Dermis blood vessel endothelial cell (primary cell): Measurements from ENCODE around the gene MYO5B. TPM values are rescaled to one million over a fixed set of nuclear protein-coding genes. Genes with fewer than 3 reads are reported as not detected.

Source experiments
- DNase-seq: peaks from one replicate; pipeline ENCODE4 v3.0.0; 2010
- total RNA-seq: library from RNA; depleted of rRNA; stranded (reverse); fragments of >200 nt; gene quantifications from 2 replicates; pipeline ENCODE4 v1.2.3, GENCODE V29; 2014

Gene MYO5B
- total RNA-seq, 1 donor from 2014 or later, result 0.85 TPM

DNA sequence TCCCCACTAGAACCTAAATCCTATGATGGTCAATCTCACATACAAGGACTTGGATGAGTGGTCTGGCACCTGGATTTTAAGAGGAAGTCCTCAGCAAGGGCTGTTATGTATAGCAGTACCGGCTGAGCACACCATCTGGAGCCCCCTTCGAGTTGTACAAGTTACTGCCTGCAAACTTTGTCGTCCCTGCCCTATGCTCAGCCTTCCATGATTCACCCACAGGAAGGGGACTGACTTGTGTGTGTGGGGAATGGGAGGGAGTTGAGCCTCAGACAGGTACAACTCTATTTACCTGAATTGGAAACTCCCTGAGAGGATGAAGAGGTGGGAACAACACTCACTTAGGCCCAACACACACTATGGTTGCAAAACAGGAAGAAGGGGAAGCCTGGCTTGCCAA, 186.6 kb downstream of the MYO5B start:
- DNase-seq, result no peak

DNA sequence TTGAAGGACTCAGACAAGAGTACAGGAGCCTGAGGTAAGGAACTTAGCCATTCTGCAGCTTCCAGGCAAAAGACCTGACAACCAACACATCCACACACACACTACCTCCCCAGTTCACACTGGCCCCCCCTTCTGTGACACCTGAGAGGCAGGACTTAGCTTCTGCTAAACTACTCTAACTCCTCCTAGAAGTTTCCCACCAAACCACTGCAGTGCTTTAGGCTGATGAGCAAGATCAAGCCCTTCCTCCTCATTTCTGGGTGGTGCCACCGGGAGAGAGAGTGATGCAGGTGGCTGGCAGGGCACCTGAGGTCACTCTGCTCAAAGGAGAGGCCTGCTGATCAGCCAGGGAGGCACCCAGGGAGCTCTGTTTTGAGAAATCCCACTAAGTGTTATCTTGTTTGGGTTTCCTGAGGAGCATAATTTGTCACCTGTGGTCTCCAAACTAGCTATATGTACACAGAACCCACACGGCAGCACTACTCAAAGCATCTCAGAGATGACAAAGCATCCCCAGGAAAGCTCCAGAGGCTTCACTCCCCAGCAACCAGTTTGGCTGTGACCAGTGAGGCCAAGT, 188.4 kb downstream of the MYO5B start:
- no peak for DNase-seq

DNA sequence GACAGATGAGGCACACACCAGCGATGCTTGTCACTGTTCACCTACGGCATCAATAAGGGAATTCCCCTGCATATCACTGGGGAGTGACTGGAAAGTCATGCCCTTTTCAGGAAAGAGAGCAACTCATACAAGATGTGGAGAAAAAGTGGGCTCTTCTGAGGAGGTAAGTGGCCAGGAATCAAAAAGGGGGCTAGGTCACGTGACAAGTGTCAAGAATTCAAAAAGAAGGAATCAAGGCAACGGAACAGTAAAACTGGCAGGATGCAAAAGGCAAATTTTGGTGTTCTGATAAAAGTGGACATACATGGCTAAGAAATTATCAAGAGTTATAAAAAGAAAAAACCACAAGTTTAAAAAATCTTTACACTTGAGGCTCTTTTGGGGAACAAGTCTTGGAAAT, 190.9 kb downstream of the MYO5B start:
- no peak for DNase-seq

DNA sequence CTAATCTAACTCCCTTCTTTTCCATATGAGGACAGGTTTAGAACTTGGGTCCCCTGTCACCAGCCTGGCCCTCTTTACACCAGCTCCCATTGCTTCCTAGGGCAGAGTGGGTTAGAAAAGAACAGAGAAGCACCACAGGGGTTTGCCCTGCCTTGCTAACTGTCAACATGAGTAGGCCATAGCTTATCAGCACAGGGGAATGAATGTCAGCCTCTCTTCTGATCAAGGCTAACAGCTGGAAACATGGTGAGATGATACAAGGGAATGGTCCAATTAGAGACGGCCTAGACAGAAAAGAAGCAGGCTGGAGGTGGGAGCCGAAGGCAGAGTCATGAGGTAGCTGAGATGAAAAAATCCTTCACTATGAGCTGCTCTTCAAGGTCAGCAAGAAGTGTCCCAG, 192.2 kb downstream of the MYO5B start:
- no peak for DNase-seq

DNA sequence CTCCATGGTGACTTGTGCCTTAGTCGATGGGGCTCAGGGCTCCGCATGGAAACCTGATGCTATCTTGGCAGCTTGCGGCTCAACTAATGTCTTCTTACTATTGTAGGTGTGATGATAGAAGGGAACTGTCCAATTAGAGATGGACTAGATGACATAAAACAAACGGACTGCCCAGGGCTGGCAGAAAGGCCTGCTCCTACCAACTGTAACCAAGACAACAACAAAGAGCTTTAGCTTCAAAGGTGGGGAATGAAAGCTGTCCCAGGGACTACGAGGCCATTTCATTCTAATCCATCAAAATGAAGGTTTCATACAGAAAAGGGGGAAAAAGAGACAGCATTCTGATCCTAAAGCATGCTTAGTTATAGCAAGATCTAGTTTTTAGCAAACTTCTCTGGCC, 194.7 kb downstream of the MYO5B start:
- no peak for DNase-seq

DNA sequence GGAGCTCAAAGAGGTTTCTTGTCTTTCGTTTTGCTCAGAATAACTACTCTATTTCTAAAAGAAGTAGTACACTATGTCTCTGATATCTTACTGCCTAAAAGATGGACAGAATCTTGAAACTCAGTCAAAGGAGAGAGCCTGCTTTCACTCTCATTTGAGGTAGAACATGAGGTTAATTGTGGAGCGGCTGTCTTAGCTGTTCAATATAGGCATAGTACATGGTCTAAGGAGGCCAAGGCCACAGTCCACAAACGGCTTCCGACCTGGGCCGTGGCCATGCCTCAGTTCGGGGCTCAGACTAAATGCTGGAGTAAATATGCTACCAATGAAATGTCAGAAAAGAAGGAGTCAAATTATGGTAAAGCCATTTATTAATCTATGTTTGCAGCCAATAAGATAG, 195.8 kb downstream of the MYO5B start:
- DNase-seq, result no peak

DNA sequence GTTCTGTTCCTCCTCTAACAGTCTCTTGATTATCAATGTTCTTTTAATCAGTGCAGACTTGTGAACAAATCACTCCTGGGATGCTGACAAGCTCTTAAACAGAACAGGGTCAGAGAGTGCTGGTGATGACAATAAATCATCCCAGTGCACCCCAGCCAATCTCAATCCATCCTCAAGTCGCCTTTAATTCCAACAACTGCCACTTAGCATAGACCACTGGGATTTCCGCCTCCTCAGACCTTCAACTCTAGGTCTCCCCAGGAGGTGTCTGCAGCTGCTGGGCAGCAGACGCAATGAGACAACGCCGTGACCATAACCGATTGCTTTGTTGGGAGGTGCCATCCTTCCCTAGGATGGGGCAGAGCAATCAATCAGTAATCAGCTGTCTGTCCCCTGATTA, 197.4 kb downstream of the MYO5B start:
- DNase-seq, result no peak

DNA sequence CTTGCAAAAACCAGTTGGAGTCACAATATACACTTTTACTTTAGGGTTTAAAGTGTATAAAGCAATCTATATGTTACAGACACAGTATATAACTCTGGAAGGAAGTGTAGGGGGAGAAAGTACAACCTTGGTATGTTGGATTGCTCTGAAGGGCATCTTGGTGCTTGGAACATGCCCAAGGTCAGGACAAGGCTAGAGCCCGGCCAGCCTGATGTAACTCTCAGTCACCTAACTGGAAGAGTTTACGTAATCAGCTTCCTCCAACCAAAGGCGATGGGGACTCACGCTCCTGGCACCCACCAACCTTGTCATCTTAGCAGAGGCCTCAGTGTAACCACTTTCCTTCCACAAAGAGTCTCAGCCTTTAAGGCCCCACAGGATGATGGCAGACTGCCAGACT, 200.5 kb downstream of the MYO5B start:
- no peak for DNase-seq

DNA sequence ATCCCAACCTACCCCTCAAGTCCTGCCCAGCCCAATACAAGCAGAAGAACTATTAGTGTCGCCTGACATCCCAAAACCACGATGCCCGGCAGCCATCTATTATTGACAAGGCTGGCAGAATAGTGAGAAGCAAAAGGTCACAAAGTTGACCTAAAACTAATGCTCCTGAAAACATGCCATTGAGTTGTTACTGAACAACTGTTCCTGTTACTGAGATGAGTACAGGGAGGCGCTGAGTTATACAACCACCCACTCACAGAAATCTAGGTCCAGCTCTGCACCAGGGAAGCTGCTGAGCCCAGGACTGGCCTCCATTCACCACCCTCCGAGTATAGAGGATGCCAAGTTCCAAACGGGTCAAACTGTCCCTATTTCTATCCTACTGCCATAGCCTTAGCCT, 201.6 kb downstream of the MYO5B start:
- no peak for DNase-seq

DNA sequence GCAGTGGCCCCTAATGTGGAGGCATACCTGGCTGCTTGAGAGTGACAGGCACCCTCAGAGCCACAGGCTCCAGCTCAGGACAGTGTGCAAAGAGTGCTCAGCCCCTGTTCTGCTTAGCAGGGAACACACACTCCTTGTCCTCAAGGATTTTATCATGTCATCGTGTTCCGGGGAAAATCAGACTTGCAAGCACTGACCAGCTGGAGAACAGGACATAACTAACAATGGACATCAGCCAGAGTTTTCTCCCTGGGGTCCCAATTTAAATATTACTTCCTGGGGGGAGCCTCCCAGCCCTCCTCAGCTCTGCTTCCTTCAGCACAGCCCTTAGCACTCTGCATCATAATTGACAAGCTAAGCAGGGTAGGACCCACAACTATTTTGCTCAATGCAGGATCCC, 206.2 kb downstream of the MYO5B start:
- no peak for DNase-seq

DNA sequence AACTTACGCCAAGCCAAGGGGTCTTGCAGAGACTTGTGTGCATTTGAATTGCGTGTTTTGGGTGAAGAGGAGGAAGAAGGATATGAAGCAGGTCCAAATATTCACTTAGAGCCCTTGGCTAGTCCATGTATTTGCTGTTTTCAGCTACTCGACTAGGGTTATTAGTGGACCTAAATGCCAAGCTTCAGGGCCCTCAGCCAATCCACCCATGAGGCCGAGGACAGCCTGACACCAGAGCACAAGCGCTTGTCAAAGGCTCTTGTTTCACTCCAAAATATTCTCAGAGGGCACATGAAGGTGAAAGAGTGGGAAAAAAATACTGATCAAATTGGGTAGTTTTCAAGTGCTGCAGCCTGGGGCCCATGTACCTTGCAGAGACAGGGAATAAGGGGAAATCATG, 206.8 kb downstream of the MYO5B start:
- no peak for DNase-seq

DNA sequence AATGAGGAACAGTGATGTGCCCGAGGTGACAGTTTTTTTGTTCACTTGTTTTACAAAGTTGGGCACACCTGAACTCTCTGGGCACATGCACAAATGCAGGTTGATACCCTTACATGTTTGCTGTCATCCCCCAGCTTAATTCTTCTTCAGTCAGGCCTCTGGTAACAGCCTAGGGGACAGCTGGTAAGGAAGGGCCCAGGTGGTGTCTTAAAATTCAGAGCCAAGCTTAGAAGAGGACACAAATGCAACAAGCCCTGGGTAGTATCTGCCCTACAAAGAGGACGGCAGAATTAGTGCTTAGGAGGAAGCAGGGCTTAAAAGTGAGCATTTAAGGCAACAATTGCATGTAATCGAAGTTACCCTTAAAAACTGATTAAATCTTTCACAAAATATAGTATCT, 209.7 kb downstream of the MYO5B start:
- no peak for DNase-seq

DNA sequence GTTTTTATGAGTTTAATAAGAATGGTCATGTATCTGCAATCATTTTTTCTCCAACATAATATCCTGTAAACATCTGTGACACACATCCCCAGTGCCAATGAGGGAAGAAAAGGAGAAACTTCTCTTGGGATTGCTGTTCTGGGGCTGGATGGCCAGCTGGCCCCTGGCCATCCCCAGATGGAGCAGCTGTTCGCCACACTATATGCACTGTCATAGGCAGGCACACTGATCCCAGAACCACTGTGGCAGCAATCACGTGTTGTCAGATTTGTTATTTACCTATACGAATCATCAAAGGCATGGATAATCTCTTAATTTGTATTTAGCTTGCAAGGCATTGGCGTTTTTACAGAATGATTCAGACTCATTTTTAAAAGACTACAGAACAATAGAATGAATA, 214.1 kb downstream of the MYO5B start:
- no peak for DNase-seq

DNA sequence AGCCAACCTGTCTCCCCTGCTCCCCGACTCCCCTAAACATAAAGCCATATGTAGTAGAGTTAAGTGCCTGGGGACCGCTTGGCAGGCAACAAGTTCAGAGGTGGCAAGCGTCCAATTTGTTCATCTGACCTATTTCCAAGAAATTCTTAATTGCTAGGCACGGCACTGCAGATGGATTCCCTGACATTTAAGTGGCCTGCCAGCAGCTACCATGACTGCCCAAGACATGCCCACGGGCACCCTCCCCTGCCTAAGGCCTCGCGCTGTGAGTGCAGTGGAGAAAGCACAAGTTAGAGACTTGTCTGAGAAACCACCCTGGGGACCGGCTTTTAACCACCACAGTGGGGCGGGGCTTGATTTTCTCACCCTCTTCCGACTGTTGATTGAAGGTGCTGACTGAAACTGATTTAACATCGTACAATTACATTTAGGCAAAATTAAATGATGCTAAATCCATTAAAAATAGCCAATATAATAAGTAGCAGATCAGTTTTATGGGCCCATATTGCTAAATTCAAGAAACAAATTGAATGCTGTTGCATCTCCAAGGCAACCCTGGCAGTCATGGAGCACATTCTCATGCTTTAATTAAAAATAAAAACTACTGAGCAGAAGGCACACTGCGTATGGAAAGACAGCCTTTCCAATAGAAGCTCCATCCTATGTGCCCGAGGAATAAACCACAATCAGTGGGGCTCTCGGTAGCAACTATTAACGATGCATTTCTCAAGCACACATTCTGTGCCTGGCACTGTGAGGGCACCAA, 218.0 kb downstream of the MYO5B start:
- DNase-seq, result no peak

DNA sequence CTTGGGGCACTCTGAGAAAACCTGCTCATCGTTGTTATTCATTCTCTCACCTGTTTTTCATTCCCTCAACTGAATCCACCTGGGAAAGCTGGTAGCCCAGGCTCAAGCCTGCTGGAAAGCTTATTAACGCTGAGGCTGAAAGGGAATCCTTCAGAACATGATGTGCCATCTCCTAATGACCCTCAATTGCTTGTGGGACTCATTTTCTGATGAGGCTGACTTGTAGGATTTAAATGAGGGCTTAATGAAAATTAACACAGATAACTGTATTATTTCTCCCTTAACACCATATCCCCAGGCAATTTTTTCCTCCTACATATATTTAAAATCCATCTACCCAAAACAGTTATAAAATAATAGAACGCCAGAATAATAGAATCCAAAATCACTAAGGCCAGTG, 218.9 kb downstream of the MYO5B start:
- no peak for DNase-seq

DNA sequence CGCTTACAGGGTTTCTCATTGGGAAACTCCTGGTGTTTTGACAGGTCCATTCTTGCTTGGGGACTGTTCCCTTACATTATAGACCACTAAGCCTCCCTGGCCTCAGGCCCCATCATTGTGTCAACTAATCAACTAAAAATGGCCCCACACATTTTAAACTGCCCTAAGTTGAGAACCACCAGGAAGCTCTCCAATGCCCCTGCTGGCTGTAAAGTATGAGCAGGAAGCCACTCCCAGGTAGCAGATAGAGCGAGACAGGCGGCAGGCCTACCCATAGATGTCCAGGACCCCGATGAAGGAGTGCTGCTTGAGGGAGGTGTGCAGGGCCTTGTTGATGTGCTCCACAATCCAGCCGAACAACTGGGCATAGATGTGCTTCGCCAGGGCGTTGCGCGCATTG, 220.9 kb downstream of the MYO5B start:
- DNase-seq, result no peak

DNA sequence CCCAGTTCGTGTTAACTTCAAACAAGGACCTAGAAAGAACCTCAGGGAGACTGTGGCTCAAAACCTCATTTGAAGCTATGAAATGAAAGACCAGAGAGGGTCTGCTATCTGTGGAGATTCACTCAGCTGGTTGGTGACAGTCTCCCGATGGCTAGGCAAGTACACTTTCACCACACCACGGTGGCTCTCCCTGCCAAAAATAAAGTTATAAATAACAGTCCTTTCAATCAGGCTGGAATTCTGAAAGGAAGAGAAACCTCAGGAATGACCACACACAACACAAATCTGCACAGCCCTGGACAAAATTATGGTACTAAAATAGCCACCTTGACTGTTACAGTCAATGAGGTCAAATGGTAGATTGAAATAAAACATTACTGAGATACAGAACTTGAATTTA, 221.4 kb downstream of the MYO5B start:
- DNase-seq, result no peak

DNA sequence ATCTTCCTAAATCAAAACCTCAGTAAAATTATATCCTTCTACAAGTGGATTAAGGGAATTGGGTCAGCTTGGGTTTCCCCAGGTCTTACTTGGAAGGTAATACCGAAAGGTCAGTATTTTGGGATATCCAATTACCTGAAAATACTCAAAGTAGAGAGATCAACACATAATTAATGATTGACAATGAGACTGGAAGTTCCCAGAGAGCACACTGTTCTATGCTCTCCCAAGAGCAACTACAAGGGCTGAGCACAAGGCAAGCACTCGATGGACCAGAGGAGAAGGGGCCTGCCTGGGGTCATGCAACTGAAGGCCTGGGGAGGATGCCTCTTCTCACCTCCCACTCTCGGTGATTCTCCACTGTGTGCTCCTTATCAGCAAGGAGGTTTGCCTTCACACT, 222.4 kb downstream of the MYO5B start:
- DNase-seq, result no peak

DNA sequence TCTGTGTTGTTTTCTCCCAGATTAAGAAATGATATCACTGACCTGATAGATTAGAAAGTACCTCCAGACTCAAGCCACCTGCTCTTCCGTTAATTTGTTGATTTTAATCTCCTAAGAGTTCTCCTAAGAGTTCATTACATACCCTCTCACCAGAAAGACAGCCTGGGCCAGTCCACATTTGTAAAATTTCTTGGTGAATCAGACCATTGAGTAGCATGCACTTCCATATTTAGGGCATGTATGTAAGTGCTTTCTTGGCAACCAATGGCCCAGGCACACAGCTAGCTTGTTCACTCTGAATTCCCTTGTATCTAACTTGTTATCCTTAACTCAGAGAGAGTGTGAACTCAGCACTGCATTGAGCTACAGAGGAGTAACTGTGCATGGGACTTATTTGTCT, 223.5 kb downstream of the MYO5B start:
- DNase-seq, result no peak

DNA sequence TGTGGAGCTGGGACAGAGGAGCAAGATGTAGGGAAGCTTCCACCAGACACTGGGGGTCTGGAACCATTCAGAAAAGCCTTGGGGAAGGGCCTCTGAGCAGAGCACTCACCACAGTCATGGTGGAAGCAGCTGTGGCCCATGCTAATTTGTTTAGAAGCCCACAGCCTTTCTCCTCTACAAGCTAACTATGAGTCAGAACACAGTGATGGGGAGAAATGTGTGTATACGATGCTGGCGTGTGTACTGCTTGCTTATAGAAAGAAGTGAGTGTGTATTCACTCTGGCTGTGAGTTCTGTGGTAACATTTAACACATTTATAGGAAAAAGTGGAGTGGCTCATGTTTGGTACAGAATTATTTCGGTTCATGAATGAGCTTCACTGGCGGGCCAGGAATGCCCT, 224.6 kb downstream of the MYO5B start:
- no peak for DNase-seq

DNA sequence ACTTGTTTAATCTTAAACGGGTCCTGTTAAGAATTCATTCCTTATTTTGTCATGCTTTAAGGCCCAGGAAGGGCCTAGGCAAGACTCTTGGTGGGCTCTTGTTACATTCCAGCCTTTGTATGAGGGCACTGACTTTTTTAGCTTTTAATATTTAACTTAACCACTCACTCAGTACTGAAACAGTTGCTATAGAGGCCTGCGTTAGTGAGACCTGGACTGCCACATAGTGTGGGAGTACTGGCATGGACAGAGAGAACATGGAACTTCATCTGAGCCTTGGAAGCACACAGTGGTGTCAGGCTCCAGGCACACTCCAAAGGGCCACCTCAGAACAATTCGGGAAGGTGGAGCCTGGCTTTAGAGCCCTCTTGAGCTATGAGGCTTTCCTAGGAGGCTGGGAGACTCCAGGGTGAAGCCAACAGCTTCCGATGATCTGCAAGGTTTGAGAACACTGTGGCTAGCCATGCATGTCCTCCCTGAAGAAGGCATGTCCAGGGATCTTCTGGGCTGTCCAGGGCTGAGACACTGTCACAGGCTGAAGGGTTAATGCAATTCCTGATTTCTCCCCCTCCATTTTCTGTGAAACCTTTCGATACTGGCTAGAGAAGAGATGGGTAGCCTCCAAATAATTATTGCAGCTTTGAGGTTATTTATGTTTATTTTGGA, 226.2 kb downstream of the MYO5B start:
- DNase-seq, result no peak

DNA sequence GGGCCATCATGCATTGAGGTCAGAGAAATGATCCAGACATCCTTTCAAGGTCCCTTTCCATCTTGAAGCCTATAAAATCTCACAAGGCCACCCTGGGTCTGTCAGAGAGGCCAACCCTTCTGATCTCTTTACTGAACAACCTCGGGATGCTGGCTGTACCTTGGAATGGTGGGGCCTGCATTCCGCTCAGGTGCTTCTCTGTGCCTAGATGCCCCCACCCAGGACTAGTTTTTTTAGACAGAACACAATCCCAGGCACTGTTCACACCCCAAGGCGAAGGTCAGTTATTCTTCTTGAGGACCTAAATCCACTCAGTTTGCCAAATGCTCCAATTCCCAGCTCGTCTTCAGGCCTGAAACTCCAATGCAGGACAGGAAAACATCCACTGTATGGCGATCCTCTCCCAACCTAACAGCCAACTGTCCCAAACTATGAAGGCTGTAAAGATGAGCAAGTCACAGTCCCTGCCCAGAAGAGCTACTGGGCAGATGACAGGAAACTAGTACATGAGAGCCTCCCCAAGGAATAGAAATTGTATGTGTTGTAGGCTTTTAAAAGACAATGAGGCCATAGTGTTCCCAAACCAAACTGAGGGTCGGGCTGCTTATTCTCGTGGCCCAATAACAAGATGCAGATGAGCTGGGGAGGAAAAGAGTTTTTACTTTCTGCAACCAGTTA, 227.2 kb downstream of the MYO5B start:
- no peak for DNase-seq

DNA sequence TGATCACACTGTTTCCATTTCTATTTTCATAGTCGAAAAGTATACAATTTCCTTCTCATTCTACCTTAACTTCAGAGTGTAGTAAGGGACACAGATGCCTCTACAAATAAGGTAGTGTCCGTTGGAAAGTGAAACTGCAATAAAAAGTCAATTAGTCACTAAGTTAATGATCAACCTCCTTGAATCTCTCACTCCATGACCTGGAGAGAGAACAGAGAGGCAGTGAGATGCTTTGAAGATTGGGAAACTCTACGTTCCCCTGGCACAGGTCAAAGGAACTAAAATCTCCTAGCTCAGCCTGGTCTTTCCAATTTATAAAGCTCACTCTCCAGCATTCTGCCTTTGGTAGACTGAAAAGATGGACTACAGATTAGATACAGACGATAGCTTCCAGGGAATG, 227.8 kb downstream of the MYO5B start:
- no peak for DNase-seq

DNA sequence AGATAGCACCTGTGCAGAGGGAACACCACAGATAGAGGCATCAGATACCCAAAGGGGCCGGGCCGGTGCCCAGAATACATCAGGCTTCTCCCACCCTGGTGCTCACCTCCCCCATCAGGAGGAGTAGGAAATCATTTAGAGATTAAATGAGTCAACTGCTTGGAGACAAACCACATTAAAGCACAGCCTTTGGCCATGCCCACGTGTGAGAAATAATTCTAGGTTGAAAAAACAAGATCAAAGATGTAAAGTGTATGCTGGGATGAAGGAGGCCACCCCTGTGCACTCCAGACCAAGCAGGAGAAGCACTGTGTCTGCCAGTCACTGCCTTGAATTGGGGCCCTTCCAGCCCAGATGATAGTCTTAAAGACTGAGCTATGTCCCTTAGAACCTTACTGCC, 228.9 kb downstream of the MYO5B start:
- DNase-seq, result no peak
